ENCODE measurements around the gene CELF6.

DNA sequence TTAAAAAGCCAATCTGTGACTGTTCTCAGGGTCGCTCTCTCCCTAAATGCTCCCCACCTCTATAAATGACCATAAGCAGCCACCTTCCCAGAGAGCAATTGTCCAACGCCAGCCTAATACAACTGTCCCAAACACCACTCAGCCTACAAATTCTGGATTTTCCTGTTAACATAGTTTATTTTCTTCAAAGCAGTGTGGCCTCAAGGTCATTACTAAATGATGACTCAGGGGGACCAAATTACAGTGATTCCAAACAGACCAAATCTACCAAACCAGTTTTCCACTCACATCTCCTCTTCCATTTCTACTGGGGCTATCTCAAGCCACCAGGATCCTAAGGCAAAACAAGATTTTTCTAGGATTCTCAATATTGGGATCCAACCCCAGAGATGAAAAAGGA lies 33.3 kb upstream of the CELF6 start:
- TF ChIP-seq, protein P1, sequence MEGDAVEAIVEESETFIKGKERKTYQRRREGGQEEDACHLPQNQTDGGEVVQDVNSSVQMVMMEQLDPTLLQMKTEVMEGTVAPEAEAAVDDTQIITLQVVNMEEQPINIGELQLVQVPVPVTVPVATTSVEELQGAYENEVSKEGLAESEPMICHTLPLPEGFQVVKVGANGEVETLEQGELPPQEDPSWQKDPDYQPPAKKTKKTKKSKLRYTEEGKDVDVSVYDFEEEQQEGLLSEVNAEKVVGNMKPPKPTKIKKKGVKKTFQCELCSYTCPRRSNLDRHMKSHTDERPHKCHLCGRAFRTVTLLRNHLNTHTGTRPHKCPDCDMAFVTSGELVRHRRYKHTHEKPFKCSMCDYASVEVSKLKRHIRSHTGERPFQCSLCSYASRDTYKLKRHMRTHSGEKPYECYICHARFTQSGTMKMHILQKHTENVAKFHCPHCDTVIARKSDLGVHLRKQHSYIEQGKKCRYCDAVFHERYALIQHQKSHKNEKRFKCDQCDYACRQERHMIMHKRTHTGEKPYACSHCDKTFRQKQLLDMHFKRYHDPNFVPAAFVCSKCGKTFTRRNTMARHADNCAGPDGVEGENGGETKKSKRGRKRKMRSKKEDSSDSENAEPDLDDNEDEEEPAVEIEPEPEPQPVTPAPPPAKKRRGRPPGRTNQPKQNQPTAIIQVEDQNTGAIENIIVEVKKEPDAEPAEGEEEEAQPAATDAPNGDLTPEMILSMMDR (IDR thresholded peaks at IDR 0.05 in 2 of 3, conservative IDR thresholded peaks at IDR 0.05 in 1 of 3; ENCODE audit: borderline replicate concordance in 1 of 3, insufficient read depth in 1 of 3, low read depth in 2 of 3, low read length in 2 of 3) = no peak
- TF ChIP-seq SP1 (IDR thresholded peaks at IDR 0.05; ENCODE audit: low read depth) = no peak
- TF ChIP-seq JUND (IDR thresholded peaks at IDR 0.05) = no peak
- TF ChIP-seq ZNF274 (IDR thresholded peaks at IDR 0.05; ENCODE audit: low read depth, low read length) = no peak
- no peak for TF ChIP-seq RAD21 (IDR thresholded peaks at IDR 0.05; ENCODE audit: low read depth)
- TF ChIP-seq, protein P2, sequence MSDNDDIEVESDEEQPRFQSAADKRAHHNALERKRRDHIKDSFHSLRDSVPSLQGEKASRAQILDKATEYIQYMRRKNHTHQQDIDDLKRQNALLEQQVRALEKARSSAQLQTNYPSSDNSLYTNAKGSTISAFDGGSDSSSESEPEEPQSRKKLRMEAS (IDR thresholded peaks at IDR 0.05) = no peak
- TF ChIP-seq EZH2 (IDR thresholded peaks at IDR 0.05) = no peak
- no peak for TF ChIP-seq POLR2AphosphoS5 (IDR thresholded peaks at IDR 0.05; ENCODE audit: low read depth, low read length)
- no peak for TF ChIP-seq EZH2phosphoT487 (IDR thresholded peaks at IDR 0.05; ENCODE audit: borderline replicate concordance)
- TF ChIP-seq, protein P3, sequence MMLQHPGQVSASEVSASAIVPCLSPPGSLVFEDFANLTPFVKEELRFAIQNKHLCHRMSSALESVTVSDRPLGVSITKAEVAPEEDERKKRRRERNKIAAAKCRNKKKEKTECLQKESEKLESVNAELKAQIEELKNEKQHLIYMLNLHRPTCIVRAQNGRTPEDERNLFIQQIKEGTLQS (IDR thresholded peaks at IDR 0.05) = no peak

All from HCT116 (cell line).